ENCODE measurements around the gene HKDC1. TPM values are rescaled to one million over a fixed set of nuclear protein-coding genes. Genes with fewer than 3 reads are reported as not detected.

Gene HKDC1
- total and polyA plus RNA-seq, 2 experiments from 2014 or later = 0.32 to 0.33 TPM

- no peak overlapping the region for H3K27ac ChIP-seq
- peaks cover 21% of the 10 kb centered on the region for H3K4me1 ChIP-seq (ENCODE audit: insufficient read depth)
- H3K27me3 ChIP-seq (replicated peaks; ENCODE audit: insufficient read depth) = no peaks in the 10 kb centered on the region
- no peaks in the 10 kb centered on the region for H3K9me2 ChIP-seq (ENCODE audit: insufficient read depth)
- WGBS, 2 experiments (ENCODE audit: low coverage in 1 of 2, low lambda C conversion rate in 2 of 2, missing lambda C conversion rate in 2 of 2) = 91 to 96% methylated on average over 3 of the region's 3 CpGs
- no peak overlapping the region for H3K4me2 ChIP-seq (ENCODE audit: unreplicated experiment)
- no peaks in the 10 kb centered on the region for H3K36me3 ChIP-seq (ENCODE audit: low read depth)
- DNase-seq = peak; percentile 22
- no peaks in the 10 kb centered on the region for H3K79me2 ChIP-seq (ENCODE audit: insufficient read depth)
- no peaks in the 10 kb centered on the region for H3K9me3 ChIP-seq (ENCODE audit: low read depth)
- in situ Hi-C loops (cut with MboI) = loop anchor here (5.0 kb wide), 1 partner anchor 158 kb away; no protein-coding TSS in a partner anchor
- 0 out of 2 replicates have a peak, but pooled peaks cover 3% of the 10 kb centered on the region for H3F3A ChIP-seq (ENCODE audit: insufficient read depth)
- no peaks in the 10 kb centered on the region for H4K20me1 ChIP-seq (ENCODE audit: insufficient read depth)
- TF ChIP-seq EZH2 (IDR thresholded peaks at IDR 0.05; ENCODE audit: insufficient read depth, poor library complexity, severe bottlenecking) = no peak
- no peak for TF ChIP-seq EZH2phosphoT487 (IDR thresholded peaks at IDR 0.05; ENCODE audit: insufficient read depth, low read depth)
- H3K4me3 ChIP-seq = no peak overlapping the region
- H3K9ac ChIP-seq = no peak overlapping the region
- H2AFZ ChIP-seq = no peak overlapping the region
Observed at GRCh38 chr10:69234447-69234846, 14.3 kb downstream of the HKDC1 start.

GRCh38 chr10:69237528-69238159 is 17.5 kb downstream of the HKDC1 start:
- WGBS, 2 experiments (ENCODE audit: low coverage in 1 of 2, low lambda C conversion rate in 2 of 2, missing lambda C conversion rate in 2 of 2) = 29 to 30% methylated on average over 17 of the region's 17 CpGs
- Histone ChIP-seq H3K4me2 (ENCODE audit: unreplicated experiment) (no peak overlapping the region), H3F3A (ENCODE audit: insufficient read depth) (peaks cover 20% of the 10 kb centered on the region), H2AFZ (no peak overlapping the region), H4K20me1 (ENCODE audit: insufficient read depth) (no peaks in the 10 kb centered on the region), H3K9ac (no peak overlapping the region), H3K27me3 (replicated peaks; ENCODE audit: insufficient read depth) (no peaks in the 10 kb centered on the region), H3K27ac (no peak overlapping the region), H3K9me3 (ENCODE audit: low read depth) (no peaks in the 10 kb centered on the region), H3K4me1 (ENCODE audit: insufficient read depth) (peaks cover 43% of the 10 kb centered on the region), H3K36me3 (ENCODE audit: low read depth) (no peaks in the 10 kb centered on the region), H3K79me2 (ENCODE audit: insufficient read depth) (no peaks in the 10 kb centered on the region), H3K9me2 (ENCODE audit: insufficient read depth) (no peaks in the 10 kb centered on the region), H3K4me3 (no peak overlapping the region)
- in situ Hi-C loops (cut with MboI) = no loop called here
- peak; percentile 84 for DNase-seq
- TF ChIP-seq EZH2 (IDR thresholded peaks at IDR 0.05; ENCODE audit: insufficient read depth, poor library complexity, severe bottlenecking) (no peak), EZH2phosphoT487 (IDR thresholded peaks at IDR 0.05; ENCODE audit: insufficient read depth, low read depth) (no peak)

- Histone ChIP-seq H4K20me1 (ENCODE audit: insufficient read depth) (no peaks in the 10 kb centered on the region), H3K79me2 (ENCODE audit: insufficient read depth) (no peaks in the 10 kb centered on the region), H3K36me3 (ENCODE audit: low read depth) (no peaks in the 10 kb centered on the region), H3K4me1 (ENCODE audit: insufficient read depth) (peaks cover 39% of the 10 kb centered on the region), H3K4me2 (ENCODE audit: unreplicated experiment) (no peak overlapping the region), H2AFZ (peak overlapping the region; percentile 44; the same call in 1 of the 2 replicates), H3K9ac (peak overlapping the region; percentile 42; the same call in 1 of the 2 replicates), H3F3A (ENCODE audit: insufficient read depth) (peaks cover 21% of the 10 kb centered on the region), H3K27ac (peak overlapping the region; percentile 36), H3K27me3 (replicated peaks; ENCODE audit: insufficient read depth) (no peaks in the 10 kb centered on the region), H3K9me3 (ENCODE audit: low read depth) (no peaks in the 10 kb centered on the region), H3K4me3 (no peak overlapping the region), H3K9me2 (ENCODE audit: insufficient read depth) (no peaks in the 10 kb centered on the region)
- TF ChIP-seq EZH2phosphoT487 (IDR thresholded peaks at IDR 0.05; ENCODE audit: insufficient read depth, low read depth) = no peak
- TF ChIP-seq EZH2 (IDR thresholded peaks at IDR 0.05; ENCODE audit: insufficient read depth, poor library complexity, severe bottlenecking) = no peak
- WGBS, 2 experiments (ENCODE audit: low coverage in 1 of 2, low lambda C conversion rate in 2 of 2, missing lambda C conversion rate in 2 of 2) = 80 to 87% methylated on average over 5 of the region's 5 CpGs
- in situ Hi-C loops (cut with MboI) = no loop called here
- peak; percentile 31 for DNase-seq
Observed at GRCh38 chr10:69239136-69239535, 19.0 kb downstream of the HKDC1 start.

GRCh38 chr10:69239816-69240434 is 19.8 kb downstream of the HKDC1 start:
- H3K27me3 ChIP-seq (replicated peaks; ENCODE audit: insufficient read depth) = no peaks in the 10 kb centered on the region
- H3K4me3 ChIP-seq = no peak overlapping the region
- 49 to 53% methylated on average over 6 of the region's 6 CpGs for WGBS, 2 experiments (ENCODE audit: low coverage in 1 of 2, low lambda C conversion rate in 2 of 2, missing lambda C conversion rate in 2 of 2)
- no peaks in the 10 kb centered on the region for H3K36me3 ChIP-seq (ENCODE audit: low read depth)
- H3K4me2 ChIP-seq (ENCODE audit: unreplicated experiment) = no peak overlapping the region
- TF ChIP-seq EZH2 (IDR thresholded peaks at IDR 0.05; ENCODE audit: insufficient read depth, poor library complexity, severe bottlenecking) (no peak), EZH2phosphoT487 (IDR thresholded peaks at IDR 0.05; ENCODE audit: insufficient read depth, low read depth) (no peak)
- no peaks in the 10 kb centered on the region for H3K9me2 ChIP-seq (ENCODE audit: insufficient read depth)
- H3K9ac ChIP-seq = peak overlapping the region; percentile 42; the same call in 1 of the 2 replicates
- H2AFZ ChIP-seq = no peak overlapping the region; the same call in 1 of the 2 replicates
- peak; percentile 78 for DNase-seq
- peak overlapping the region; percentile 36 for H3K27ac ChIP-seq
- in situ Hi-C loops (cut with MboI) = no loop called here
- H3K9me3 ChIP-seq (ENCODE audit: low read depth) = no peaks in the 10 kb centered on the region
- peaks cover 21% of the 10 kb centered on the region for H3F3A ChIP-seq (ENCODE audit: insufficient read depth)
- no peaks in the 10 kb centered on the region for H3K79me2 ChIP-seq (ENCODE audit: insufficient read depth)
- H3K4me1 ChIP-seq (ENCODE audit: insufficient read depth) = peaks cover 39% of the 10 kb centered on the region
- H4K20me1 ChIP-seq (ENCODE audit: insufficient read depth) = no peaks in the 10 kb centered on the region

Measured in GM23248 (cell line).